ENCODE data around the gene RAB40AL. TPM values are rescaled to one million over a fixed set of nuclear protein-coding genes. Genes with fewer than 3 reads are reported as not detected.
"Not testable (repeated sequence)": the region's sequence is repeated elsewhere in the genome, so short reads cannot be mapped to it uniquely, and the experiment has no call there.

The RAB40AL gene
- total RNA-seq (2014; rRNA removed; shearing (Covaris generic)) (0.19 and 0.23 TPM in 2 replicates), total RNA-seq (2022) (0.38 and 0.76 TPM in 2 replicates), Bru-seq, nascent RNA (percentile 41 among the genes with signal in this experiment), BruChase-seq, experiment 1, labeled RNA remaining after a 6-hour chase (percentile 45 among the genes with signal in this experiment), BruChase-seq, experiment 2, labeled RNA remaining after a 2-hour chase (percentile 47 among the genes with signal in this experiment)
- long read RNA-seq, result 0 reads

- H3K27ac ChIP-seq (ENCODE audit: low read depth, low read length, poor library complexity, severe bottlenecking); BruUV-seq (replicated peaks); H3K4me2 ChIP-seq (ENCODE audit: low read length); H3K79me2 ChIP-seq (ENCODE audit: insufficient read depth, low read depth, low read length); H3K4me3 ChIP-seq (ENCODE audit: low read depth, low read length, poor library complexity, severe bottlenecking); H2AFZ ChIP-seq (ENCODE audit: low read length); H3K9me3 ChIP-seq (ENCODE audit: low read length); intact Hi-C loops (cut with micrococcal nuclease; ENCODE audit: unreplicated experiment); DNase-seq (ENCODE audit: low spot score); H3K9me2 ChIP-seq (ENCODE audit: insufficient read depth, low read length); POLR2A ChIA-PET; H4K20me1 ChIP-seq (ENCODE audit: insufficient read depth, low read length); H3K4me1 ChIP-seq (ENCODE audit: insufficient read depth, low read length, poor library complexity, severe bottlenecking); H3K36me3 ChIP-seq (ENCODE audit: insufficient read depth, low read length); CTCF ChIA-PET (ENCODE audit: unreplicated experiment): not testable (repeated sequence)
Measured at GRCh38 chrX:102936972-102937371, at the start of gene RAB40AL. Gene RAB40AL, plus strand, starts transcription at chrX:102937272. Its CDS starts 47 bp downstream, at chrX:102937319.

GRCh38 chrX:102887687-102888086 is 49.4 kb upstream of the RAB40AL start:
- intact Hi-C loops (cut with micrococcal nuclease; ENCODE audit: unreplicated experiment), result no loop called here
- Histone ChIP-seq H3K4me2 (ENCODE audit: low read length) (no peak overlapping the region), H3K4me1 (ENCODE audit: insufficient read depth, low read length, poor library complexity, severe bottlenecking) (no peaks in the 10 kb centered on the region), H3K9me2 (ENCODE audit: insufficient read depth, low read length) (no peaks in the 10 kb centered on the region), H3K4me3 (ENCODE audit: low read depth, low read length, poor library complexity, severe bottlenecking) (no peak overlapping the region), H3K36me3 (ENCODE audit: insufficient read depth, low read length) (no peaks in the 10 kb centered on the region), H2AFZ (ENCODE audit: low read length) (no peak overlapping the region), H3K9me3 (ENCODE audit: low read length) (no peaks in the 10 kb centered on the region), H3K27ac (ENCODE audit: low read depth, low read length, poor library complexity, severe bottlenecking) (no peak overlapping the region), H4K20me1 (ENCODE audit: insufficient read depth, low read length) (no peaks in the 10 kb centered on the region), H3K79me2 (ENCODE audit: insufficient read depth, low read depth, low read length) (no peaks in the 10 kb centered on the region)
- ChIA-PET POLR2A (interaction anchor here (0.5 kb wide), 1 partner anchor 230 kb away, joined by 4 read pairs; no protein-coding TSS in a partner anchor), CTCF (ENCODE audit: unreplicated experiment) (no interaction called here)
- no peak for DNase-seq (ENCODE audit: low spot score)
- BruUV-seq (replicated peaks), result no TSS peak
- TF ChIP-seq CTCF (conservative IDR thresholded peaks at IDR 0.05; ENCODE audit: low read length) (no peak), EZH2phosphoT487 (IDR thresholded peaks at IDR 0.05; ENCODE audit: borderline replicate concordance, low read depth, low read length) (no peak)

GRCh38 chrX:102892103-102892502 is 45.0 kb upstream of the RAB40AL start:
- CTCF ChIA-PET (ENCODE audit: unreplicated experiment), result no interaction called here
- intact Hi-C loops (cut with micrococcal nuclease; ENCODE audit: unreplicated experiment), result no loop called here
- no peaks in the 10 kb centered on the region for H3K4me1 ChIP-seq (ENCODE audit: insufficient read depth, low read length, poor library complexity, severe bottlenecking)
- no peaks in the 10 kb centered on the region for H3K36me3 ChIP-seq (ENCODE audit: insufficient read depth, low read length)
- no peaks in the 10 kb centered on the region for H3K9me3 ChIP-seq (ENCODE audit: low read length)
- DNase-seq (ENCODE audit: low spot score), result no peak
- H4K20me1 ChIP-seq (ENCODE audit: insufficient read depth, low read length), result no peaks in the 10 kb centered on the region
- no peaks in the 10 kb centered on the region for H3K79me2 ChIP-seq (ENCODE audit: insufficient read depth, low read depth, low read length)
- BruUV-seq (replicated peaks), result no TSS peak
- no peak overlapping the region for H3K27ac ChIP-seq (ENCODE audit: low read depth, low read length, poor library complexity, severe bottlenecking)
- H2AFZ ChIP-seq (ENCODE audit: low read length), result no peak overlapping the region
- POLR2A ChIA-PET, result no interaction called here
- H3K4me3 ChIP-seq (ENCODE audit: low read depth, low read length, poor library complexity, severe bottlenecking), result no peak overlapping the region
- no peaks in the 10 kb centered on the region for H3K9me2 ChIP-seq (ENCODE audit: insufficient read depth, low read length)
- TF ChIP-seq CTCF (conservative IDR thresholded peaks at IDR 0.05; ENCODE audit: low read length) (no peak), EZH2phosphoT487 (IDR thresholded peaks at IDR 0.05; ENCODE audit: borderline replicate concordance, low read depth, low read length) (no peak)
- no peak overlapping the region for H3K4me2 ChIP-seq (ENCODE audit: low read length)

Data from OCI-LY7 (cell line).